ENCODE measurements around the gene TBC1D8.

Gene TBC1D8

DNA sequence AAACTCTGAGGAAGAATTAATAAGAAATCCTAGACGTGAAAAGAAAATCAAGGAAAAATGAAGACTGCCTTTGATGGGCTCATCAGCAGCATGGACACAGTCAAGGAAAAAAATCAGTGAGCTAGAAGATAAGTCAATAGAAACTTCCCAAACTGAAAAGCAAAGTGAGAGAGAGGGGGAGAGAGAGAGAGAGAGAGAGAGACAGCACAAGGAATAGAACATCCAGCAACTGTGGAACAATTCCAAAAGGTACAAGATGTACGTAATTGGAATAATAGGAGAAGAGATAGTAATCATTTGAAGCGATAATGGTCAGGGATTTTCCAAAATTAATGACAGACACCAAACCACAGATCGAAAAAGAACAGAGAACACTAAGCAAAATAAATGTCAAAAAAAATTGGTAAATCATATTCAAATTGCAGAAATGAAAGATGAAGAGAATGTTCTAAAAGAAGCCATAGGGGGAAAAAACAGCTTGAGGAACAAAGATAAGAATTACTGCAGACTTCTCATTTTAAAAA lies 54.5 kb downstream of the TBC1D8 start:
- DNase-seq (ENCODE audit: low read depth), result no peak
- no peak overlapping the region for H3K4me3 ChIP-seq (ENCODE audit: control insufficient read depth, low read depth, low read length)
- TF ChIP-seq, protein P1, sequence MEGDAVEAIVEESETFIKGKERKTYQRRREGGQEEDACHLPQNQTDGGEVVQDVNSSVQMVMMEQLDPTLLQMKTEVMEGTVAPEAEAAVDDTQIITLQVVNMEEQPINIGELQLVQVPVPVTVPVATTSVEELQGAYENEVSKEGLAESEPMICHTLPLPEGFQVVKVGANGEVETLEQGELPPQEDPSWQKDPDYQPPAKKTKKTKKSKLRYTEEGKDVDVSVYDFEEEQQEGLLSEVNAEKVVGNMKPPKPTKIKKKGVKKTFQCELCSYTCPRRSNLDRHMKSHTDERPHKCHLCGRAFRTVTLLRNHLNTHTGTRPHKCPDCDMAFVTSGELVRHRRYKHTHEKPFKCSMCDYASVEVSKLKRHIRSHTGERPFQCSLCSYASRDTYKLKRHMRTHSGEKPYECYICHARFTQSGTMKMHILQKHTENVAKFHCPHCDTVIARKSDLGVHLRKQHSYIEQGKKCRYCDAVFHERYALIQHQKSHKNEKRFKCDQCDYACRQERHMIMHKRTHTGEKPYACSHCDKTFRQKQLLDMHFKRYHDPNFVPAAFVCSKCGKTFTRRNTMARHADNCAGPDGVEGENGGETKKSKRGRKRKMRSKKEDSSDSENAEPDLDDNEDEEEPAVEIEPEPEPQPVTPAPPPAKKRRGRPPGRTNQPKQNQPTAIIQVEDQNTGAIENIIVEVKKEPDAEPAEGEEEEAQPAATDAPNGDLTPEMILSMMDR (IDR thresholded peaks at IDR 0.05; ENCODE audit: control insufficient read depth, insufficient read depth, low read depth, low read length, missing control alignments), result no peak

DNA sequence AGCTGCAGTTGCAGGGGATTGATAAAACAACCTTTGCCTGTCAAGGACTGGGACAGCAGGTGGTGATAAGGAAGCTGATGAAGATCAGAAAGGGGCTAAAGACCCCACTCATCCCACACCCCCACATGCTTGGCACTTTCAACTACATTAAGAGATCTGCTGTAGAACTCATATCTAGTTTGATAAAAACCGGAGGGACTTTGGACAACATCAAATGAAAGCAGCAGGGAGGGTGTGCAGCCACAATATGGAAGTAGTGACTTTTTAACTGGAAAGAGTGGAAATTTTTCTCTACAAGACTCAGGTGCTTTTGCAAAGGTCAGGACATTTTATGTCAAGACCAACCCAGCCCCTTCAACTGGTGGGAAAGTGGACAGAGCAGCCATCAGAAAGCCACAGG lies 56.8 kb downstream of the TBC1D8 start:
- TF ChIP-seq, protein P1 (IDR thresholded peaks at IDR 0.05; ENCODE audit: control insufficient read depth, insufficient read depth, low read depth, low read length, missing control alignments), result no peak
- no peak for DNase-seq (ENCODE audit: low read depth)
- H3K4me3 ChIP-seq (ENCODE audit: control insufficient read depth, low read depth, low read length), result no peak overlapping the region

DNA sequence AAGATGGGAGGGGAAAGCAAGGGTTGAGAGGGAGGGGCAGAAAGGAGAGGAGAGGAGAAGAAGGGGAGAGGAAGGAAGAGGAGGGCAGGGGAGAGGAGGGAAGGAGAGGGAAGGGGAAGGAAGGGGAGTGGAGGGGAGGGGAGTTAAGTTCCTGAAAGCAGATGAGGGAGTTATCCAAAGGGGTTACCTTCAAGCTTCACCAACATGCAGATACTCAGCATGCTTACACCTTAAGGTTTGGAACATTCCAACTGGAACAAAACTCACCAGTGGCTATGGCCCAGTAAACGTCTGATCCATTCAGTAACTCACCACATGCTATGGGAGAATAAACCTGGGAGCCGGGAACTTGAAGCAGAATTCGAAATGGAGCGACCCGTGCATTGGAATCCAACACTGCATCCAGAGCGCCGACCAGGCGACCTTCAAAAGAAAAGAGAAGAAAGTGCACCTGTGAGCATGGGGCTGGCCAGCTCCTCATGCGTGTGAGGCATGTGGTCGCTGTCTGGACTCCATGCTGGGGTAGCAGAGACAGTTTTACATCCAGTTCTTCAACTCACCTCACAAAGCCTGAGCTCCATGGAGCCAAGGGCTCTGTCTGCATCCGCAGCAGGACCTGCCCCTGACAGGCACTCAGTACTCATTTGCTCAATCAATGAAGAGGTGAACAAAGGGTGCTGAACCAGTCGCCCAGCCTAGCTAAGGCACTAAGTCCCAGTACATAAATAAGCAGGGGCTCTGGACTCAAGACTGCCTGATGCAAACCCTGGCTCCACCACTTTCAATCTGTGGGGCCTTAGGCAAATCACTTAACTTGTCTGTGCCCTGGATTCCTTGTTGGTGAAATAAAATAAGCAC lies 61.0 kb downstream of the TBC1D8 start:
- no peak for DNase-seq (ENCODE audit: low read depth)
- TF ChIP-seq, protein P1 (IDR thresholded peaks at IDR 0.05; ENCODE audit: control insufficient read depth, insufficient read depth, low read depth, low read length, missing control alignments), result no peak
- H3K4me3 ChIP-seq (ENCODE audit: control insufficient read depth, low read depth, low read length), result no peak overlapping the region

DNA sequence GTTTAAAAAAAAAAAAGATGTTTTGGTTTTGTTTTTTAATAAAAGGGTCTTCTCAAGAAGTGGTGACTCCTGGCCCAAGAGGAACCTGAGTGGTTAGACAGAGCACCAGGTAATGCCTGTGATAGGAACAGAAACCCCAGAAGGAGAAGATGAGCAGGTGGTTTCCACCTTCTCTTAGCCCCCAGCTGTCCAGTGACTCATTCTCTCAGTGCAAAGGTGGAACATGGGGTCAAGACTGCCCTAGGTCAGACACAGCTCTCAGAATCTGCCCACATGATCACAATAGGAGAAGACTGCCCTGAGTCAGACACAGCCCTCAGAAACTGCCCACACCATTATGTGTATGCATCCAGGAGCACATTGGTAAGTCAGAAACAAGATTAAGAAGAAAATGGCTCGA lies 61.8 kb downstream of the TBC1D8 start:
- TF ChIP-seq, protein P1 (IDR thresholded peaks at IDR 0.05; ENCODE audit: control insufficient read depth, insufficient read depth, low read depth, low read length, missing control alignments), result no peak
- no peak overlapping the region for H3K4me3 ChIP-seq (ENCODE audit: control insufficient read depth, low read depth, low read length)
- no peak for DNase-seq (ENCODE audit: low read depth)

DNA sequence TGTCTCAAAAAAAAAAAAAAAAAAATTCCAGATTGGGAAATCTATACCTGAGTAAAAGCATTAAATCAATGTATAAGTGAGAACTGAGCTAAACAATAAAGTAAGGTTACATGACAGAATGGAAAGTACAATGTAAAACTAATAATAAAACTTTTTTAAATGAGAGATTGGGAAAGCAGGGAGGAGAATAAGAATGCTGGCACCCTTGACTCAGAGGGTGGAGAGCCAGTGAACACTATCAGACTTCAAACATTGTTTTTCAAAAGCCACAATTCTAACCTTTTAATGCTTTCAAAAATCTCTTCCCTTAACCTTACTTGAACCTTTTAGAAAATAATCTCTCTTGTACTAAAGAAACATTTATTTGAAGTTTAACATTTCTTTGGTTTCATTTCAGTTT lies 63.5 kb downstream of the TBC1D8 start:
- TF ChIP-seq, protein P1 (IDR thresholded peaks at IDR 0.05; ENCODE audit: control insufficient read depth, insufficient read depth, low read depth, low read length, missing control alignments), result no peak
- DNase-seq (ENCODE audit: low read depth), result no peak
- no peak overlapping the region for H3K4me3 ChIP-seq (ENCODE audit: control insufficient read depth, low read depth, low read length)

DNA sequence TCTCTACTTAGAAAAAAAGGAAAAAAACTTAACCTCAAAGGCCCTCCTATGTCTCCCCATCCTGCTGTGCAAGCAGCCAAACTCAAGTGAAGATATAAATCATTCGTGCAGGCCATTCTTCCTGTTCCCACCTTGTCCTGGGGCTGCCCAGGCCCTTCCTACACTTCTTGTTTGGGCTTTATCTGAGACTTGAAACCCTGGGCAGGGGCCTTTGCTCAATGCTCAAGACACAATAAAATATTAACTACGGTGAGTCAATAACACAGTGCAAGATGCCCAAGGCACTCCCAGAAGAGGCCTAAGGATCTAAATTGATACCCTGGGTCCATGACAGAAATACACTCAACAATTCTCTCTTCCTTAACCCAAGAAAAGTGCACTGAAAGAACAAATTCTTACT lies 67.6 kb downstream of the TBC1D8 start:
- H3K4me3 ChIP-seq (ENCODE audit: control insufficient read depth, low read depth, low read length), result no peak overlapping the region
- TF ChIP-seq, protein P1 (IDR thresholded peaks at IDR 0.05; ENCODE audit: control insufficient read depth, insufficient read depth, low read depth, low read length, missing control alignments), result no peak
- no peak for DNase-seq (ENCODE audit: low read depth)
